DMS 273 treated with DMSO at 0.1 percent for 48 hours (cell line): Measurements from ENCODE around the gene FILIP1L.
"Not testable (repeated sequence)": the region's sequence is repeated elsewhere in the genome, so short reads cannot be mapped to it uniquely, and the experiment has no call there.

Source experiments
- DNase-seq: peaks from one replicate; lab custom pipeline; 2025; lab: John Stamatoyannopoulos, UW

The FILIP1L gene

GRCh38 chr3:99842826-99843589 is 271.3 kb downstream of the FILIP1L start:
- DNase-seq = peak; percentile 27

DNA sequence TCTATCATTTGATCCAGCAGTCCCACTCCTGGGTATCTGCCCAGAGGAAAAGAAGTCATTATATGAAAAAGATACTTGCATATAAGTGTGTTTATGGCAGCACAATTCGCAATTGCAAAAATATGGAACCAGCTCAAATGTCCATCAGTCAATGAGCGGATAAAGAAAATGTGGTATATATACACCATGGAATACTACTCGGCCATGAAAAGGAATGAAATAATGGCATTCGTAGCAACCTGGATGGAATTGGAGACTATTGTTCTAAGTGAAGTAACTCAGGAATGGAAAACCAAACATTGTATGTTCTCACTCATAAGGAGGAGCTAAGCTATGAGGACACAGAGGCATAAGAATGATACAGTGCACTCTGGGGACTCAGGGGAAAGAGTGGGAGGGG is 272.4 kb downstream of the FILIP1L start:
- DNase-seq = not testable (repeated sequence)

GRCh38 chr3:99839613-99840012 is 274.7 kb downstream of the FILIP1L start:
- no peak for DNase-seq

DNA sequence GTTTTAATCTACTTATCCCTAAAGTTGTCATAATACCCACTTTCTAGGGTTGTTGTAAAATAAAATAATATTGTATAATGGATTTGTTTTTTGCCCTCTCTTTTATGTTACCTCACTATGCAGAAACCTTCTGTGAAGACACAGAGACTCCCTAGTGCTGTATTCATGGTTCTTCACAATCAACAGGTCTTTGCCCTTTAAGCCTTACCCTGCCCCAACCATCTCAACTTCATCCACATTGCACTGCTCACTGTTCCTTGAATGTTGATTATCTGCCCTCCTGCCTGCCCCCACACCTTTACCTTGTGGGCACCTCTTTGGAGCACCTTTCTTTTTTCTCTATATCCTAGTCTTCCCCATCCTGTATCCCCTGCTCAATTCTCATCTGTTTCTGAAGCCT is 275.5 kb downstream of the FILIP1L start:
- no peak for DNase-seq

DNA sequence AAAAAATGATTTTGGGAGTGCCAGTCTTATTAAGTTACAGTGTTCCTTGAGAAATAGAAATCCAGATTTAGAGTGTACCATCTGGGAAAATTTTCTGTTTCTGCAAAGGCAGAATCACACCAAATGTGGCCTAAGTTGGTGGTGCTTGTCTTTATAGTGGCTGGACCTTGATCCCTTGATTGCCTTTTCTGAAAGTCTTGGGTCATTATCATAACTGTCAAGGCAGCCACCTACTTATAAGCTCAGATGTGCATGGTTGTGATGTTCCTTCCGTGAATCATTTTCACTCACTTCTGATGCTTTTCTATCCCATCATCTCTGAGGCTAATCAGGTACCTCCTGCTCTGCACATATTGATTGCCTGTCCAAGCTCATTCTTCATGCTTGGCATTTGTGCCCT is 276.6 kb downstream of the FILIP1L start:
- DNase-seq = no peak

GRCh38 chr3:99836681-99837080 is 277.6 kb downstream of the FILIP1L start:
- DNase-seq = no peak

DNA sequence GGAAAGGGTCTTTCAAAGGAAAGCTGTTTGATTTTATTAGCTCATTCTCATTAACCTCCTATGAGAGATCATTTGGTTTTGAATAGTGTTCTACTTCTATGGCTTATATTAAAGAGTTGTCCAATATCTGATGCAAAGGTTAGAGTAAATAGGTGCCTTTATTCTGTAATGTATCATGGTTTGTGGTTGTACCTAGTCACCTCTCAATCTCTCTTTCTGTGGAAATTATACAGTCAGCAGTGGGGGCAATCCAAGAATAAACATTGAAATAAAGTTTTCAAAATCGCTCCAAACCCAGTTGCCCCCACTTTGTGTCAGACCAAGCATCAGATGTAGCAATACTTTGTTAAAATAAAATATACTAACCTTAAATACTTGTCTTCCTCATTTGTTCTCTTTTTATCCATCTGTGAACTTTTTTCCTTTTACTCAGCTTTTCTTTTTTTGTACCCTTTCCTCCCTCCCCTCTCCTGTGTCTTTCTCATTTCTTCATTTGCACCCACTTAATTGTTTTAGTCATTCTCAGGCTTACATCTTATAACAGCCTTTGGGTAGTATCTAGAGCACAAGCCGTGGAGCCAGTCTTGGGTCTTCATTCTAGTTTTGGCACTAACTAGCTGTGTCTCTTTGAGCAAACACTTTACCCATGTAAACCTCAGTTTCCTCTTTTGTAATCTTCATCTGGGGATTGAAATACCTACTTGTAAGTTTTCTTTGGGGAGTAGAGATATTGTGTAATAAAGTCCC is 279.9 kb downstream of the FILIP1L start:
- no peak for DNase-seq

- DNase-seq = no peak
Observed at GRCh38 chr3:99833617-99834205, 280.6 kb downstream of the FILIP1L start.

GRCh38 chr3:99829844-99830243 is 284.5 kb downstream of the FILIP1L start:
- DNase-seq = no peak

DNA sequence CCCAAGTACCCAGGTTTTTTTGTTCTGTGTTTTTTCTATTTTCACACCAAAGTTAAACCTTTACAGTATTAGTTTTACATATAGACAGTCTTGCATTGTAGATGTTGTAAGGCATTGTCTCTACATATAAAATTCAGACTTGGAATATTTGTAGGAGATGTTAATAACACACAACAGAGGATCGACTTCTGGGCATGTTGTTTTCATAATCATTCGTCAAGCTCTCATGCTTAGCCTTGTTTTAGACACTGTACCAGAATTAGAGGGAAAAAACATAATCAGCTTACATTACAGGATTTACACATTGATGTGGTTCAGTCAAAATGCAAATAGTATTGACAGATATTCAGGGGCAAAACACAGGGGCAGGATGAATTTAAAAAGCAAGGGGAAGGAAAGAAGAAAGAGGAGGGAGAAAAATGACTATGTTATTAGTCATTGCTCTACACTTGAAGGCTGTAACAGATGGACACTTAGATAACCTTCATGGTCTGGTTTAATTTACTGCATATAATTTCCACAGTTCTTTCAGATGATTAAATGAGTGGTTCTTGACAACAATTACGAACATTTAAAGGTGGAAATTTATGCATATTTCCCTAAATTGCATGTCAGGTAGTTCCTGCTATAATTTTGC is 289.2 kb downstream of the FILIP1L start:
- DNase-seq = peak; percentile 31

DNA sequence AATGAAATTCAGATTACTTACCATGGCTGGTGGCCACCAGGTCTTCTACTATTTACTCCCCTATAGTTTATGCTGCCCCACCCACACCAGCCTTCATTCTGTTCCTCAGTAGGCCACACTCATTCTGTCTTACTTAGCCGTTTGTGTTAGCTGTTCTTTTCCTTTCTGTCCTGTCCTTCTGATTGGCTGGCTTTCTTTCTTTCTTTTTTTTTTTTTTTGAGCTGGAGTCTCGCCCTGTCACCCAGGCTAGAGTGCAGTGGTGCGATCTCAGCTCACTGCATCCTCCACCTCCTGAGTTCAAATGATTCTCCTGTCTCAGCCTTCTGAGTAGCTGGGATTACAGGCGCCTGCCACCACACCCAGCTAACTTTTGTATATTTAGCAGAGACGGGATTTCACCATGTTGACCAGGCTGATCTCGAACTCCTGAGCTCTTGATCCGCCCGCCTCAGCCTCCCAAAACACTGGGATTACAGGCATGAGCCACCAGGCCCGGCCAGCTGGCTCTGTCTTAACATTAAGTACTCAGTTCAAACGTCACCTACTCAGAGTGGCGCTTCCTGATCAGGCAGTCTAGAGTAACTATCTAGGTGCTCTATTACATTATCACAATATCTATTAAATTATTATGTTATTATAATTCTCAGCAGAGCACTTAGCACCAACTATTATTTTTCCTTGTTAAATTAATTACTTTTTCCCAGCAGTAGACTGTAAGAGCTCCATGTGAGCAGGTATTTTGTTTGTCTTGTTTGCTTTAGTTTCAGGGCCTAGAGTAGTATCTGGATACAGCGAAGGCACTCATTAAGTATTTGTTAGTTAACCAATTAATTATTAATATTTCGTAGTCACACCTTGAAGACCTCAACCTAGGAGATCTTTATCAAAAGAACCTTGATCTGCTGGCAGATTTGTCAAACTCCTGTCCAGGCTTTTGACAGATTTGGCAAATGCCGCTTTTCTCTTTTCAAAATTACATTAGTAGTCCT is 290.3 kb downstream of the FILIP1L start:
- DNase-seq = peak; percentile 40

- DNase-seq = no peak
Observed at GRCh38 chr3:99818818-99819217, 295.5 kb downstream of the FILIP1L start.

DNA sequence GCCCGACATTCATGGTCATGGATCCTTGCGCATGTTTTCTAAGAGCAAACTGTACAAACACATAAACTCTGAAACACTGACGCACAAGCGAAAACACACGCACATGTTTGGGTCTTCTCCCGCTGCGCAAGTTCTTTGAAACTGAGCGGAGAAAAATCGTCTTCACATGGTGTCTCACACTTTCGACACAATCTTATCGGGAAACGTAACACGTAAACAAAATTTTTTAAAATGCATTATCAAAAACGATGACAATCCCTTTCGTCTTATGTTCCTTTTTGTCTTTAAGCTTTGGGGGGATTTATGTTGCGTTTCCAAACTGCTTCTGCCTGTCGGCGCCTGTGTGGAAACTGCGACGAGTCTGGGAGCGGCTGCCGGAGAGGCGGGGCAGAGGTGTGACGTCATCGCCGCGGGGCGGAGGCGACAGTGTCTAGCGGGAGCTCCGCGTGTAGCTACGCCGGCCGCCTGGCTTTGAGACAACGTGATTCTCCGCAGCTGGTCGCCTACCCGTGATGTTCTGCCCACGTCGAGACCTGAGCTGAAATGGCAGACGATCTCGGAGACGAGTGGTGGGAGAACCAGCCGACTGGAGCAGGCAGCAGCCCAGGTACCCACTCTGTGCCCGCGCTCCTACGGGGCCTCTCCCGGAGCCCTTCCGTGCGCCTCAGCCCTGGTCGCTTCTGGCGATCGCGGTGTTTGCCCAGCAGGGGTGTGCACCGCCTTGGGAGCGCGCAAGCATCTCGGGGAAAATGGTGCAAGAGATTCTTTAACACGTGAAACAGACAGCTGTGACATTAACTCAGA is 296.7 kb downstream of the FILIP1L start, which contains the start of gene CMSS1:
Gene CMSS1, plus strand, starts transcription at position 426 of the 804 bp plus-strand sequence.
- DNase-seq = peak; percentile 82

DNA sequence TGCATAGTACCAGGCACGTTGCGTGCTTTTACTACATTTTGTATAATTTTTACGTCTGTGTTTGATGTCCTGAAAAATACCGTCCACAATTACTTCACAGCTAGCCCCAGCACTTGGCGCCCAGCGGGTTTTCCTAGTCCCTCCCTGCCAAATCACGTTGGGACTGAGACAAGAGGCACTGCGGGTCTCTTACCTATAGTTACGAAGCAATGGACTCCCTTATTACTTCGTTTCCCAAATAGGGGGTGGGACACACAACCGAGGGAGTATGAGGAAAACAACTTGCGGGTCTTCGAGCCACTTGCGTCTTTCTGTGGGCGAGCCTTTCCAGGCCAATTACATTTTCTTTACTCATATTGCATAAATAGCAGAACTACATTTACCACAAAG is 297.3 kb downstream of the FILIP1L start:
- DNase-seq = peak; percentile 48

DNA sequence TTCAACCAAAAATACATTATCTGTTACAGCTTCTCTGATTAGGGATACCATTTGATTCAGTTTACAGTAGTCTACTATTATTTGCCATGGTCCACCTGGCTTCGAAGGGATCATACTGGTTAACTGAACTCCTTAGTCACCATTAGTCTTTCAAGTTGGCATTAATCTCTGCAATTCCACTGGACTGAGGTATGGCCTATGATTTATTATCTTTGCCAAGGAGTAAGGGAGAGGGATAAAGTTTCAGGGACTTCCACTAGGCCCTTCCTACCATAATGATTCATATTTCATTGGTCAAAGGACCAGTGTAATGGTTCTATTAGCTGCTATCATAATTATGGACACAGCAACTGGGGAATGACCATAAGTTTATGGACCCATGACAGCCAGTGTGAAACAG is 303.9 kb downstream of the FILIP1L start:
- DNase-seq = no peak

GRCh38 chr3:99809565-99809964 is 304.7 kb downstream of the FILIP1L start:
- DNase-seq = no peak

DNA sequence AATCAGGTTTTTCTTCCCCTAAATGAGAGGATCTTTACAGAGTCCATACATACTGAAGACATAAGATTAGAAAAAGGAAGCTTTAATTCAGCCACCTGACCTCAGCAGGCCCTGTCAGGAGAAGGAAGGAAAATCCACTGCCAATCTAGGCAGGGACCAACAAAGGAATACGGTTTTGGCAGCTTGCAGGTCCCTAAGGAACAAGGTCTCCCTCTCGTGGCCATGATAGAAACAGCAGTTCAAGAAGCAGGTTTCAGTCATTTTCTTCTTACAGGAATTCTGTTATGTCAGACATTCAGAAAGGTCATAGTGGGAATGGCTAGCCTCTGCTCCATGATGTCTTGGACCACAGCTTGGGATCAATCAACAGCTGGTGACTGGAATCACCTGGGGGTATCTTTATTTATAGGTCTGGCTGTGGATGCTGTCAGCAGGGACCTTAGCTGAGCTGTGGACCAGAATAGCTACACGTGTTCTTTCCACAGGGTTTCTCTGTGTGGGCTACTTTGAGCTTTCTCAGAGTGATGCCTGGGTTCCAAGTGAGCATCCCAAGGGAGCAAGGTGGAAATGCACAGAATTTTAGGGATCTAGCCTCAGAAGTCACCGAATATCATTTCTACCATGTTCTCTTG is 306.0 kb downstream of the FILIP1L start:
- peak; percentile 64 for DNase-seq

DNA sequence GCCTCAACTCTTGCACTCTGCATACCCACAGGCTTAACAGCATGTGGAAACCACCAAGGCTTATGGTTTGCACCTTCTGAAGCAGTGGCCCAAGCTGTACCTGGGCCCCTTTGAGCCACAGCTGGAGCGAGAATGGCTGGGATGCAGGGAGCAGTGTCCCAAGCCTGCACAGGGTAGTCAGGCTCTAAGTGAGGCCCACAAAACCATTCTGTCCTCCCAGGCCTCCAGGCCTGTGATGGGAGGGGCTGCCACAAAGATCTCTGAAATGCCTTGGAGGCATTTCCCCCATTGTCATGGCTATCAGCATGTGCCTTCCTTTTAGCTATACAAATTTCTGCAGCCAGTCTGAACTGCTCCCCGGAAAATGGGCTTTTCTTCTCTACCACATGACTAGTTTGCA is 309.1 kb downstream of the FILIP1L start:
- DNase-seq = no peak

GRCh38 chr3:99803297-99803696 is 311.0 kb downstream of the FILIP1L start:
- no peak for DNase-seq

- DNase-seq = no peak
Observed at GRCh38 chr3:99799422-99799821, 314.9 kb downstream of the FILIP1L start.
